GM23248 (cell line): ENCODE measurements around the gene PRH2.

Experiments
- EZH2 ChIP-seq: fragments of 200-600 bp; sonication (generic); IDR thresholded peaks from 2 replicates; pipeline ENCODE4 v1.6.1; 2018; ENCODE audit warnings: antibody characterized with exemption, mild to moderate bottlenecking; ENCODE audit not compliant: insufficient read depth, poor library complexity, severe bottlenecking
- EZH2phosphoT487 ChIP-seq: fragments of 200-600 bp; sonication (generic); IDR thresholded peaks from 2 replicates; pipeline ENCODE4 v1.6.1; 2018; ENCODE audit warnings: antibody characterized with exemption, moderate library complexity, mild to moderate bottlenecking, low read depth; ENCODE audit not compliant: insufficient read depth

- no peak for TF ChIP-seq EZH2phosphoT487
- no peak for TF ChIP-seq EZH2
These were observed 31.2 kb downstream of the PRH2 start for GRCh38 chr12:10960211-10960610.
